A549 (cell line): ENCODE results near the gene EFHD1. TPM values are rescaled to one million over a fixed set of nuclear protein-coding genes. Genes with fewer than 3 reads are reported as not detected.
A peak's percentile ranks its signal among the peaks of the same experiment; 100 is the strongest.

Experiments
- ATAC-seq, 2 experiments: fragments of 200-7000 bp in 1 of 2; fragments of >200 bp in 1 of 2; cut with Nextera tagmentation in 1 of 2; cut with Tn5 transposase in 1 of 2; 3 replicates each; pipeline versions ENCODE4 v1.8.0 to v1.9.1; 2018 to 2020; ENCODE audit warnings: mild to moderate bottlenecking in 1 of 2, moderate library complexity in 1 of 2
- CTCF ChIA-PET: fragments of 300-600 bp; sonication (Branson Sonifier 250); formaldehyde crosslinking; extraction: SDS; loops from one replicate; lab custom pipeline; 2021; ENCODE audit warnings: antibody characterized with exemption, inconsistent platforms; lab: Yijun Ruan, JAX
- POLR2A ChIA-PET: fragments of 350-600 bp; formaldehyde crosslinking; extraction: SDS; loops from one replicate; lab custom pipeline; 2021; ENCODE audit warnings: antibody characterized with exemption, inconsistent platforms; lab: Yijun Ruan, JAX
- DNase-seq, 2 experiments: peaks; one replicate each; pipeline versions ENCODE4 v3.0.0 to v3.0.0-alpha.2; 2011 to 2016; ENCODE audit warnings: low read depth in 1 of 2, low spot score in 1 of 2
- FAIRE-seq: peaks from 2 replicates; lab custom pipeline; 2011; peaks lifted over from hg19 to GRCh38; lab: Jason Lieb, UNC
- H3K27ac ChIP-seq, 2 experiments: fragments of >200 bp; sonication (Bioruptor Twin); formaldehyde crosslinking; 3 replicates each; pipeline ENCODE4 v1.5.1; 2016 to 2017
- H3K4me1 ChIP-seq: fragments of >200 bp; sonication (Bioruptor Twin); formaldehyde crosslinking; 3 replicates; pipeline ENCODE4 v1.6.1; 2016
- H3K4me2 ChIP-seq: fragments of >200 bp; sonication (Bioruptor Twin); formaldehyde crosslinking; 3 replicates; pipeline ENCODE4 v1.6.1; 2016
- H3K4me3 ChIP-seq: fragments of >200 bp; sonication (Bioruptor Twin); formaldehyde crosslinking; 3 replicates; pipeline ENCODE4 v1.5.1; 2016
- H3K9me3 ChIP-seq: fragments of >200 bp; sonication (Bioruptor Twin); formaldehyde crosslinking; 3 replicates; pipeline ENCODE4 v1.6.1; 2016
- CBX8 ChIP-seq: fragments of 200-600 bp; sonication (generic); IDR thresholded peaks from 2 replicates; pipeline ENCODE4 v1.6.1; 2016
- CEBPB ChIP-seq, 2 experiments: fragments of >200 bp in 1 of 2; sonication (Bioruptor Twin) in 1 of 2; formaldehyde crosslinking in 1 of 2; IDR thresholded peaks; 2 replicates each; pipeline ENCODE4 v1.6.1; 2012 to 2016
- CHD2 ChIP-seq: fragments of 150-350 bp; IDR thresholded peaks from 2 replicates; pipeline ENCODE4 v1.6.1; 2014; ENCODE audit warnings: low read length; ENCODE audit not compliant: partially characterized antibody
- EHF ChIP-seq: fragments of 250-450 bp; sonication (Bioruptor Pico); IDR thresholded peaks from 2 replicates; pipeline ENCODE4 v1.5.0; 2020; ENCODE audit warnings: mild to moderate bottlenecking
- EP300 ChIP-seq, 2 experiments: fragments of >200 bp; sonication (Bioruptor Twin); formaldehyde crosslinking; IDR thresholded peaks; 2 replicates in 1 of 2; 3 replicates in 1 of 2; pipeline ENCODE4 v1.6.1; 2016 to 2017
- ESRRA ChIP-seq: fragments of 150-350 bp; IDR thresholded peaks from 2 replicates; pipeline ENCODE4 v1.6.1; 2014; ENCODE audit warnings: mild to moderate bottlenecking, low read length, borderline replicate concordance
- FOXS1 ChIP-seq: fragments of 250-450 bp; sonication (Bioruptor Pico); IDR thresholded peaks from 2 replicates; pipeline ENCODE4 v1.5.0; 2020; ENCODE audit warnings: mild to moderate bottlenecking, moderate library complexity
- GATA3 ChIP-seq: IDR thresholded peaks from 2 replicates; pipeline ENCODE4 v1.6.1; 2012; ENCODE audit warnings: borderline replicate concordance
- HEYL ChIP-seq: fragments of 250-450 bp; sonication (Bioruptor Pico); IDR thresholded peaks from 2 replicates; pipeline ENCODE4 v1.8.0; 2021; ENCODE audit warnings: mild to moderate bottlenecking, moderate library complexity
- KDM1A ChIP-seq: fragments of 200-600 bp; sonication (generic); IDR thresholded peaks from 2 replicates; pipeline ENCODE4 v1.6.1; 2016; ENCODE audit warnings: low read depth, mild to moderate bottlenecking
- MYC ChIP-seq: IDR thresholded peaks from 2 replicates; pipeline ENCODE4 v1.6.1; 2012; ENCODE audit warnings: mild to moderate bottlenecking, inconsistent platforms, low read length, improper control_type of control experiment, borderline replicate concordance
- NPAS2 ChIP-seq: fragments of 250-450 bp; sonication (Bioruptor Pico); IDR thresholded peaks from 2 replicates; pipeline ENCODE4 v1.8.0; 2022; ENCODE audit warnings: mild to moderate bottlenecking, moderate library complexity, borderline replicate concordance
- RARB ChIP-seq: fragments of 250-450 bp; sonication (Bioruptor Pico); IDR thresholded peaks from 2 replicates; pipeline ENCODE4 v1.8.0; 2021; ENCODE audit warnings: mild to moderate bottlenecking, moderate library complexity
- RCOR1 ChIP-seq: fragments of 150-350 bp; IDR thresholded peaks from 2 replicates; pipeline ENCODE4 v1.6.1; 2014; ENCODE audit warnings: antibody characterized with exemption, low read length, low read depth
- ZC3H11A ChIP-seq: fragments of 450-650 bp; IDR thresholded peaks from 2 replicates; pipeline ENCODE4 v1.6.1; 2014; ENCODE audit warnings: antibody characterized with exemption, mild to moderate bottlenecking
- ZFP36 ChIP-seq: fragments of 450-650 bp; IDR thresholded peaks from 2 replicates; pipeline ENCODE4 v1.6.1; 2014; ENCODE audit warnings: borderline replicate concordance; ENCODE audit not compliant: partially characterized antibody
- ZSCAN20 ChIP-seq: fragments of 250-450 bp; sonication (Bioruptor Pico); IDR thresholded peaks from 2 replicates; pipeline ENCODE4 v1.8.0; 2022; ENCODE audit warnings: mild to moderate bottlenecking, moderate library complexity
- WGBS: methylation state at CpG from one replicate; pipeline ENCODE4 v1.1.6; 2017; ENCODE audit errors: missing lambda C conversion rate; 5-methylcytosine and 5-hydroxymethylcytosine counted together
- polyA plus RNA-seq, 4 experiments: library from polyadenylated mRNA; depleted of rRNA in 3 of 4; stranded (reverse); fragments of >200 nt; fragmentation: RNase III in 1 of 4; extraction: RNeasy Plus Mini Kit Qiagen cat#74134 plus additional on column Dnase treatment in 1 of 4; gene quantifications; 2 replicates in 3 of 4; 3 replicates in 1 of 4; pipeline ENCODE4 v1.2.3, GENCODE V29; 2011 to 2017
- TF ChIP-seq, protein P1 (sequence below): fragments of >200 bp; sonication (Bioruptor Twin); formaldehyde crosslinking; IDR thresholded peaks from 3 replicates; pipeline ENCODE4 v1.5.1; 2016
- TF ChIP-seq, protein P2 (sequence below): IDR thresholded peaks from 2 replicates; pipeline ENCODE4 v1.6.1; 2012
- TF ChIP-seq, protein P3 (sequence below): fragments of 450-650 bp; IDR thresholded peaks from 2 replicates; pipeline ENCODE4 v1.6.1; 2014; ENCODE audit warnings: antibody characterized with exemption
- TF ChIP-seq, protein P4 (sequence below): fragments of >200 bp; sonication (Bioruptor Twin); formaldehyde crosslinking; IDR thresholded peaks from 3 replicates; pipeline ENCODE4 v1.6.1; 2016
- TF ChIP-seq, protein P5 (sequence below): fragments of >200 bp; sonication (Bioruptor Twin); formaldehyde crosslinking; IDR thresholded peaks from 2 replicates; pipeline ENCODE4 v1.6.1; 2016

Gene EFHD1
- polyA plus RNA-seq, 2 of the 4 experiments (the other 2 are of a cell fraction) = 1.5 to 2.3 TPM

DNA sequence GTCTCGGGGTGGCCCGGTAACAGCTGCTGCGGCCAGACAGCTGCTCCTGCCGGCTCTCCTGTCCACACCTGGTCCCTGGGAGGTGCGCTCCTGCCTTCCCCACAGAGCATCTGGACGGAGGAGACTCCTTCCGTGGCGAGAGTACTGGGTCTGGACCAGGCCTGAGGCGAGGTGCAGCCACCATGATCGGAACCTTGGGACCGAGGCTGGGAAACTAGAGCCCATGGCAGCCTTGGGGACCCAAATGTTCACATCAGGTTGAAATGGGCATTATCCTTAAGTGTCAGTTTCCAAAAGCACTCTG is 64.4 kb downstream of the EFHD1 start:
- DNase-seq (no peak), FAIRE-seq (no peak), ATAC-seq (peak; percentile 51 to 55)
- Histone ChIP-seq H3K4me2 (peak overlapping the region; percentile 77), H3K4me3 (peak overlapping the region; percentile 85), H3K27ac (peak overlapping the region; percentile 93 to 97), H3K4me1 (peaks cover 29% of the 10 kb centered on the region), H3K9me3 (no peaks in the 10 kb centered on the region)
- ChIA-PET CTCF (interaction anchor here (0.8 to 1.4 kb wide), 2 partner anchors 14 to 27 kb away, joined by 3 read pairs; no protein-coding TSS in a partner anchor), POLR2A (interaction anchor here (0.8 to 2.0 kb wide), 2 partner anchors 65 to 652 kb away, joined by 3 to 6 read pairs; partner anchors contain the start of gene EFHD1)
- TF ChIP-seq CEBPB (IDR thresholded peaks at IDR 0.05) = no peak
- no peak for TF ChIP-seq EHF (CRISPR knock-in tag)
- TF ChIP-seq ZSCAN20 (CRISPR knock-in tag) = no peak
- TF ChIP-seq, protein P1, sequence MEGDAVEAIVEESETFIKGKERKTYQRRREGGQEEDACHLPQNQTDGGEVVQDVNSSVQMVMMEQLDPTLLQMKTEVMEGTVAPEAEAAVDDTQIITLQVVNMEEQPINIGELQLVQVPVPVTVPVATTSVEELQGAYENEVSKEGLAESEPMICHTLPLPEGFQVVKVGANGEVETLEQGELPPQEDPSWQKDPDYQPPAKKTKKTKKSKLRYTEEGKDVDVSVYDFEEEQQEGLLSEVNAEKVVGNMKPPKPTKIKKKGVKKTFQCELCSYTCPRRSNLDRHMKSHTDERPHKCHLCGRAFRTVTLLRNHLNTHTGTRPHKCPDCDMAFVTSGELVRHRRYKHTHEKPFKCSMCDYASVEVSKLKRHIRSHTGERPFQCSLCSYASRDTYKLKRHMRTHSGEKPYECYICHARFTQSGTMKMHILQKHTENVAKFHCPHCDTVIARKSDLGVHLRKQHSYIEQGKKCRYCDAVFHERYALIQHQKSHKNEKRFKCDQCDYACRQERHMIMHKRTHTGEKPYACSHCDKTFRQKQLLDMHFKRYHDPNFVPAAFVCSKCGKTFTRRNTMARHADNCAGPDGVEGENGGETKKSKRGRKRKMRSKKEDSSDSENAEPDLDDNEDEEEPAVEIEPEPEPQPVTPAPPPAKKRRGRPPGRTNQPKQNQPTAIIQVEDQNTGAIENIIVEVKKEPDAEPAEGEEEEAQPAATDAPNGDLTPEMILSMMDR = no peak
- TF ChIP-seq ZC3H11A = no peak
- TF ChIP-seq KDM1A = no peak
- no peak for TF ChIP-seq FOXS1 (CRISPR knock-in tag)
- no peak for TF ChIP-seq ESRRA
- no peak for TF ChIP-seq NPAS2
- TF ChIP-seq, protein P2, sequence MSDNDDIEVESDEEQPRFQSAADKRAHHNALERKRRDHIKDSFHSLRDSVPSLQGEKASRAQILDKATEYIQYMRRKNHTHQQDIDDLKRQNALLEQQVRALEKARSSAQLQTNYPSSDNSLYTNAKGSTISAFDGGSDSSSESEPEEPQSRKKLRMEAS = no peak
- TF ChIP-seq, protein P3, sequence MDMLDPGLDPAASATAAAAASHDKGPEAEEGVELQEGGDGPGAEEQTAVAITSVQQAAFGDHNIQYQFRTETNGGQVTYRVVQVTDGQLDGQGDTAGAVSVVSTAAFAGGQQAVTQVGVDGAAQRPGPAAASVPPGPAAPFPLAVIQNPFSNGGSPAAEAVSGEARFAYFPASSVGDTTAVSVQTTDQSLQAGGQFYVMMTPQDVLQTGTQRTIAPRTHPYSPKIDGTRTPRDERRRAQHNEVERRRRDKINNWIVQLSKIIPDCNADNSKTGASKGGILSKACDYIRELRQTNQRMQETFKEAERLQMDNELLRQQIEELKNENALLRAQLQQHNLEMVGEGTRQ = no peak
- TF ChIP-seq GATA3 = no peak
- no peak for TF ChIP-seq RCOR1
- no peak for TF ChIP-seq EP300 (IDR thresholded peaks at IDR 0.05)
- TF ChIP-seq ZFP36 = no peak
- TF ChIP-seq HEYL (CRISPR knock-in tag) = no peak
- TF ChIP-seq, protein P4, sequence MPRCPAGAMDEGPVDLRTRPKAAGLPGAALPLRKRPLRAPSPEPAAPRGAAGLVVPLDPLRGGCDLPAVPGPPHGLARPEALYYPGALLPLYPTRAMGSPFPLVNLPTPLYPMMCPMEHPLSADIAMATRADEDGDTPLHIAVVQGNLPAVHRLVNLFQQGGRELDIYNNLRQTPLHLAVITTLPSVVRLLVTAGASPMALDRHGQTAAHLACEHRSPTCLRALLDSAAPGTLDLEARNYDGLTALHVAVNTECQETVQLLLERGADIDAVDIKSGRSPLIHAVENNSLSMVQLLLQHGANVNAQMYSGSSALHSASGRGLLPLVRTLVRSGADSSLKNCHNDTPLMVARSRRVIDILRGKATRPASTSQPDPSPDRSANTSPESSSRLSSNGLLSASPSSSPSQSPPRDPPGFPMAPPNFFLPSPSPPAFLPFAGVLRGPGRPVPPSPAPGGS = no peak
- no peak for TF ChIP-seq CBX8
- TF ChIP-seq MYC = no peak
- TF ChIP-seq RARB (CRISPR knock-in tag) = no peak
- WGBS = 5% methylated on average over 11 of the region's 11 CpGs

DNA sequence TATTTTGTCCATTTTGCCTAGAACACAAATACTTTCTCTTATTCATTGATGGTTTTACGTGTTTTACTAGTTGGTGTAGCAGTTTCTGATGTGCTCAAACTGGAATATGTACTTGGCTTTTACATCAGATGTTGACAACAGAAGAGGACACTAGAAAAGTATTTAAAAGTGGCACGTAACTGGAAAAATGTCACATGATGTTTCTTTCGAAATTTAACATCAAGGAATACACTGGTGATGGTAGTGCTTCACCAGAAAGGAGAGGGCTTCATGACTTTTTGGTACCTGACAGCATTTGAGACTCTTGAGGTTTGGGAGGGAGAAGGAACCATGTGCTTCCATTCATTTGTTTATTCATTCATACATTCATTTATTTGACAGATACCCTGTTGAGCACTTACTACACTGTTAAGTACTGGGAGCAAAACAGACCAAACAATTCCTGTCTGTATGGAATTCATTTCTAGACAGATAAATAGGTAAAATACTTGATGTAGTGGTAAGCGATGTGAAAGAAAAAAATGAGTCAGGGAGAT is 65.2 kb downstream of the EFHD1 start:
- Histone ChIP-seq H3K4me3 (peak overlapping the region; percentile 85), H3K4me2 (peak overlapping the region; percentile 77), H3K9me3 (no peaks in the 10 kb centered on the region), H3K27ac (peak overlapping the region in 1 of 2 experiments; percentile 5; a peak in 1 of 6 replicates), H3K4me1 (peaks cover 29% of the 10 kb centered on the region)
- TF ChIP-seq NPAS2 = no peak
- no peak for TF ChIP-seq GATA3
- TF ChIP-seq, protein P5, sequence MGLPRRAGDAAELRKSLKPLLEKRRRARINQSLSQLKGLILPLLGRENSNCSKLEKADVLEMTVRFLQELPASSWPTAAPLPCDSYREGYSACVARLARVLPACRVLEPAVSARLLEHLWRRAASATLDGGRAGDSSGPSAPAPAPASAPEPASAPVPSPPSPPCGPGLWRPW = no peak
- no peak for TF ChIP-seq CHD2
- TF ChIP-seq, protein P4 = no peak
- WGBS = 59% methylated on average over 4 of the region's 4 CpGs
- ChIA-PET CTCF (interaction anchor here (0.6 to 1.4 kb wide), 2 partner anchors 14 to 20 kb away, joined by 3 to 4 read pairs; no protein-coding TSS in a partner anchor), POLR2A (no interaction called here)
- FAIRE-seq = no peak
- no peak for DNase-seq
- no peak for ATAC-seq
